Mesenchymal stem cell (in vitro differentiated cells and primary cell): ENCODE data around the gene PKD1L1.

ENCODE experiments used
- DNase-seq: peaks from one replicate; pipeline ENCODE4 v3.0.0-alpha.2; 2013
- H2AFZ ChIP-seq: one replicate; pipeline ENCODE4 v1.6.1; 2013; ENCODE audit warnings: low read depth, mild to moderate bottlenecking, control low read depth, inconsistent platforms, low read length, moderate library complexity
- H2AK5ac ChIP-seq: 2 replicates; pipeline ENCODE4 v1.6.1; 2013; ENCODE audit warnings: low read length, moderate library complexity, mild to moderate bottlenecking, inconsistent platforms; ENCODE audit not compliant: severe bottlenecking
- H2BK120ac ChIP-seq: one replicate; pipeline ENCODE4 v1.6.1; 2013; ENCODE audit warnings: low read depth, mild to moderate bottlenecking, inconsistent platforms, low read length, moderate library complexity
- H2BK12ac ChIP-seq, 2 experiments: one replicate each; pipeline ENCODE4 v1.6.1; 2013; ENCODE audit warnings: inconsistent platforms in 2 of 2, low read length in 2 of 2, mild to moderate bottlenecking in 2 of 2, moderate library complexity in 2 of 2, control low read depth in 1 of 2
- H2BK15ac ChIP-seq: one replicate; pipeline ENCODE4 v1.6.1; 2013; ENCODE audit warnings: mild to moderate bottlenecking, low read depth, inconsistent platforms; ENCODE audit not compliant: poor library complexity, severe bottlenecking
- H2BK5ac ChIP-seq: 2 replicates; pipeline ENCODE4 v1.6.1; 2013; ENCODE audit warnings: low read depth, mild to moderate bottlenecking, low read length, control low read depth, inconsistent platforms; ENCODE audit not compliant: poor library complexity, severe bottlenecking
- H3K14ac ChIP-seq, 2 experiments: one replicate each; pipeline ENCODE4 v1.6.1; 2013; ENCODE audit warnings: inconsistent platforms in 2 of 2, low read length in 2 of 2, control low read depth in 1 of 2, mild to moderate bottlenecking in 1 of 2, moderate library complexity in 1 of 2
- H3K18ac ChIP-seq, 2 experiments: one replicate each; pipeline ENCODE4 v1.6.1; 2013; ENCODE audit warnings: inconsistent platforms in 2 of 2, low read length in 2 of 2, control low read depth in 1 of 2, low read depth in 1 of 2, mild to moderate bottlenecking in 1 of 2
- H3K23ac ChIP-seq, 2 experiments: one replicate each; pipeline ENCODE4 v1.6.1; 2013; ENCODE audit warnings: inconsistent platforms in 2 of 2, low read length in 2 of 2, mild to moderate bottlenecking in 2 of 2, moderate library complexity in 2 of 2, control low read depth in 1 of 2
- H3K27ac ChIP-seq: 2 replicates; pipeline ENCODE4 v1.5.1; 2013; ENCODE audit warnings: mild to moderate bottlenecking, moderate library complexity, low read length, control low read depth, inconsistent platforms; ENCODE audit not compliant: poor library complexity, severe bottlenecking
- H3K27me3 ChIP-seq, 2 experiments: 2 replicates each; pipeline versions ENCODE4 v1.6.1 to v1.7.0; 2013; ENCODE audit warnings: low read length in 2 of 2, mild to moderate bottlenecking in 2 of 2, moderate library complexity in 2 of 2, control low read depth in 1 of 2, inconsistent platforms in 1 of 2; ENCODE audit not compliant: control insufficient read depth in 1 of 2, insufficient read depth in 1 of 2
- H3K36me3 ChIP-seq, 2 experiments: 2 replicates each; pipeline versions ENCODE4 v1.6.1 to v1.7.0; 2013; ENCODE audit warnings: low read length in 2 of 2, control low read depth in 1 of 2, inconsistent platforms in 1 of 2, low read depth in 1 of 2, mild to moderate bottlenecking in 1 of 2; ENCODE audit not compliant: insufficient read depth in 2 of 2, control insufficient read depth in 1 of 2
- H3K4ac ChIP-seq, 2 experiments: one replicate each; pipeline ENCODE4 v1.6.1; 2013; ENCODE audit warnings: inconsistent platforms in 2 of 2, low read length in 2 of 2, mild to moderate bottlenecking in 2 of 2, moderate library complexity in 2 of 2, control low read depth in 1 of 2, low read depth in 1 of 2
- H3K4me1 ChIP-seq: 2 replicates; pipeline ENCODE4 v1.6.1; 2013; ENCODE audit warnings: low read depth, low read length, control low read depth; ENCODE audit not compliant: control insufficient read depth, insufficient read depth
- H3K4me2 ChIP-seq: 2 replicates; pipeline ENCODE4 v1.6.1; 2013; ENCODE audit warnings: low read length, mild to moderate bottlenecking, inconsistent platforms; ENCODE audit not compliant: poor library complexity, severe bottlenecking
- H3K4me3 ChIP-seq, 2 experiments: 2 replicates each; pipeline versions ENCODE4 v1.5.1 to v1.7.0; 2013; ENCODE audit warnings: low read length in 2 of 2, mild to moderate bottlenecking in 2 of 2, control low read depth in 1 of 2, low read depth in 1 of 2; ENCODE audit not compliant: insufficient read depth in 1 of 2
- H3K79me1 ChIP-seq: replicated peaks from 2 replicates; pipeline ENCODE4 v1.6.1; 2013; ENCODE audit warnings: mild to moderate bottlenecking, control low read depth, low read length, inconsistent platforms; ENCODE audit not compliant: poor library complexity, severe bottlenecking
- H3K9ac ChIP-seq: 2 replicates; pipeline ENCODE4 v1.7.0; 2013; ENCODE audit warnings: mild to moderate bottlenecking, low read length, moderate library complexity
- H3K9me3 ChIP-seq: 2 replicates; pipeline ENCODE4 v1.7.0; 2013; ENCODE audit warnings: mild to moderate bottlenecking, low read length; ENCODE audit not compliant: control insufficient read depth
- H4K8ac ChIP-seq: one replicate; pipeline ENCODE4 v1.6.1; 2013; ENCODE audit warnings: inconsistent platforms, mild to moderate bottlenecking, low read length, moderate library complexity
- H4K91ac ChIP-seq: one replicate; pipeline ENCODE4 v1.6.1; 2013; ENCODE audit warnings: mild to moderate bottlenecking, low read length, inconsistent platforms
- WGBS: methylation state at CpG from one replicate; pipeline ENCODE4 v1.1.7; 2013; ENCODE audit warnings: mixed read lengths; 5-methylcytosine and 5-hydroxymethylcytosine counted together

The PKD1L1 gene

DNA sequence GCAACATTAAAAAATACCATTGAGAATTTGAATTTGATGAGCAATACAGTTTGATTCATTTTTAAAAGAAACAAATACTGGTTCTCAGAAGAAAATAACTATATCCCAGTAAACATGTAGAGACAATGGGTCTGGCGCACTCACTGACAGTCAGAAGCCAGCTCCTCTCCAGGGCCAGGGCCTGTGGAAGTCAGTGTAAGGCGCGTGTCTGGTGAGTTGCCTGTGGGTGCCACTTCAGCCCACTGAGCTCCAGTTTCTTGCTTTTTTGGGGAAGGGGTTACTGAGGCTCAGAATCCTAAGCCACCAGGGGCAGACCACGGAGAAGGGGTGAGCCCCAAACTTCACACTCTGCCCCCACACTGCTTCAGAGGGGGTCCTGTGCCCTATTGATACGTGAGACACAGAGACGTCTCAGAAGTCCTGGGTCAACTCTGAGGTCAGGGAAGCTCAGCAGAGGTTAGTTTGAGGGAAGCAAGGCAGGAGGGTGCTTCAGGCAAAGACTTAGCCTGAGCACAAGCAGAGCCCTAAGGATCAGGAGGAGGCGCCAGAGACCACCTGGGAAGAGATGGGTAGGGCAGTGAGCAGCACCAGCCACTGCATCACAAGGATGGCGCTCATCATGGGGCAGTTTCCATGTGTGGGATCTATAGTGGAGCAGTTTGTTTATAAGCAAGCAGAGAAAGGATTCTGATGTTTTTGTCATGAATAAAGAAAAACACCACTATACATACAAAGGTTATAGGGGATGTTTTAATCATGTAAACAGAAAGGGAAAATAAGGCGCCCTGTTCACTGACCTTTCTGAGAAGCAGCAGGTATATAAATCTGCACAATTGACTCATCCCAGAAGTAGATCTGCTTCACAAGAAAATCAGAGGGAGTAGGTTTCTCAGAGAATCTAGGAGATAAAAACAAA, 95.7 kb downstream of the PKD1L1 start:
- 81% methylated on average over 7 of the region's 9 CpGs for WGBS
- H4K91ac ChIP-seq, result no peak overlapping the region
- no peaks in the 10 kb centered on the region for H3K9me3 ChIP-seq

DNA sequence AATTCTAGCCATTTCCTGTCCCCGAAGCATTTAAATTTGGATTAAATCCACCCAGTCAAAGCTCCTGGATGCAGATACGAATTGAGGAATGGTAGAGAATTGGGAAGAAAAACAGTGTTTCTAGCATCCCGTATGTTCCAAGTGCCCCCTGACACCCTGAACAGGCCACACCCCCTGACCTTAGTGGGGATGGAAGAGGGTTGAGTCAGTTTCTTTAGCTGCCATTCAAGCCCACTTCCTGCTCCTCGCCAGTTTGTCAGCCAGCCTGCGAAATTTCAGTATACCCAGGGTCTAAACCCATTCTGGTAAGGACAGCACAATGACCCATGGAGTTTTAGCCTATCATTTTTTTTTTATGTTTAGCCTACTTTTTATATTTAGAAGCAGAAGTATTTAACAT, 101.1 kb downstream of the PKD1L1 start:
- H4K91ac ChIP-seq, result no peak overlapping the region
- H2AFZ ChIP-seq, result no peak overlapping the region
- H2BK15ac ChIP-seq, result no peak overlapping the region
- DNase-seq, result peak; percentile 16
- H3K4me1 ChIP-seq, result peaks cover 4% of the 10 kb centered on the region
- no peak overlapping the region for H2BK12ac ChIP-seq
- no peaks in the 10 kb centered on the region for H3K9me3 ChIP-seq
- peaks cover 4 to 14% of the 10 kb centered on the region in 2 experiments for H3K27me3 ChIP-seq
- H3K36me3 ChIP-seq, result no peaks in the 10 kb centered on the region
- no peak overlapping the region for H3K4me3 ChIP-seq
- H3K79me1 ChIP-seq, result no peaks in the 10 kb centered on the region
- no peak overlapping the region for H3K4ac ChIP-seq
- H3K18ac ChIP-seq, result peak overlapping the region in 1 of 2 experiments; percentile 18
- H3K9ac ChIP-seq, result no peak overlapping the region
- no peak overlapping the region for H3K27ac ChIP-seq
- no peak overlapping the region for H3K14ac ChIP-seq
- H4K8ac ChIP-seq, result no peak overlapping the region
- no peak overlapping the region for H3K23ac ChIP-seq
- WGBS, result 28% methylated on average over 4 of the region's 5 CpGs
- H2BK5ac ChIP-seq, result no peak overlapping the region
- H2AK5ac ChIP-seq, result no peak overlapping the region
- no peak overlapping the region for H3K4me2 ChIP-seq
- no peak overlapping the region for H2BK120ac ChIP-seq

More for the DNA sequence above, 95.7 kb downstream of the PKD1L1 start:
- no peak overlapping the region for H3K23ac ChIP-seq
- H3K27ac ChIP-seq, result no peak overlapping the region
- H2BK12ac ChIP-seq, result peak overlapping the region in 1 of 2 experiments; percentile 31
- no peak overlapping the region for H3K4me2 ChIP-seq
- H3K14ac ChIP-seq, result no peak overlapping the region
- DNase-seq, result no peak
- H3K36me3 ChIP-seq, result no peaks in the 10 kb centered on the region
- H3K18ac ChIP-seq, result peak overlapping the region in 1 of 2 experiments; percentile 75
- H2BK5ac ChIP-seq, result no peak overlapping the region
- no peak overlapping the region for H3K4ac ChIP-seq
- H2AK5ac ChIP-seq, result no peak overlapping the region
- H3K79me1 ChIP-seq, result no peaks in the 10 kb centered on the region
- no peaks in the 10 kb centered on the region for H3K4me1 ChIP-seq
- no peak overlapping the region for H2BK120ac ChIP-seq
- no peak overlapping the region for H2AFZ ChIP-seq
- peaks cover 3 to 7% of the 10 kb centered on the region in 2 experiments for H3K27me3 ChIP-seq
- no peak overlapping the region for H2BK15ac ChIP-seq
- no peak overlapping the region for H3K4me3 ChIP-seq
- H4K8ac ChIP-seq, result no peak overlapping the region
- no peak overlapping the region for H3K9ac ChIP-seq

DNA sequence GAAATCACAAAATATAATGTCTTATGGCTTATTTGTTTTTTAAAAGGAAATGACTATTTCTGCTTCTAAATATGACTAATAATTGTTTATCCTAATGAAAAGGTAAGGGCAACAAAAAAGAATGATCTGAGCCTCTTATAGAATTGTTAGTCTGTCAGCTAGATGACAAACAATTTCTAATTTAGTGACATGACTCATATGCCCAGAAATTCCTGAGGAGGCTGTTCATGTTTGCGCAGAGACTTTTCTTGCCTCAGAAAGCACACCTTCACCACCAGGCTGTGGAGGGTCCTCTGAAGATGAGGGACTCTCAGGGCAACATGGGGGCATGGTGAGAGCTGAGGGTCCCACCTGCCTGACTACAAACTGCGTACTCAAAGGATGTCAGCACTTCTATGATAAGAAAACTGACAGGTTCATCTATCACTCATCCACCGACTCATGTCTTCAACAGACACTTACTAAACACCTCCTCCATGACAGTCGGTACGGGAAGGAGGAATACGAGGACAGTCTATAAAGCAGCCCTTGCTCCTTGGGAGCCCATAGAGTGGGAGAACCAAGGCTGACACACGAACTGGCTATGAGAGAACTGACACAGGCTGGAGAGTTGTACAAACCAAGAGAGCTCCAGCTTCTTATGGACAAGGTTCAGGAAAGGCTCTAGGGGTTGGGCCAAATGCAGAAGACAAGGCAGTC, 102.0 kb downstream of the PKD1L1 start:
- H2AFZ ChIP-seq, result no peak overlapping the region
- peak overlapping the region; percentile 61 for H4K91ac ChIP-seq
- no peaks in the 10 kb centered on the region for H3K9me3 ChIP-seq
- H3K18ac ChIP-seq, result peak overlapping the region; percentile 44
- H3K4me2 ChIP-seq, result no peak overlapping the region
- peak overlapping the region; percentile 57 for H2AK5ac ChIP-seq
- peak overlapping the region in 1 of 2 experiments; percentile 67 for H3K23ac ChIP-seq
- no peak overlapping the region for H3K9ac ChIP-seq
- H2BK120ac ChIP-seq, result no peak overlapping the region
- peak overlapping the region; percentile 58 to 68 for H3K4ac ChIP-seq
- H2BK5ac ChIP-seq, result no peak overlapping the region
- H3K27me3 ChIP-seq, result peaks cover 4 to 21% of the 10 kb centered on the region in 2 experiments
- peaks cover 4% of the 10 kb centered on the region for H3K4me1 ChIP-seq
- H3K79me1 ChIP-seq, result no peaks in the 10 kb centered on the region
- no peak overlapping the region for H3K4me3 ChIP-seq
- H3K14ac ChIP-seq, result peak overlapping the region in 1 of 2 experiments; percentile 44
- 43% methylated on average over 7 of the region's 7 CpGs for WGBS
- DNase-seq, result peak; percentile 72
- H2BK15ac ChIP-seq, result no peak overlapping the region
- H3K27ac ChIP-seq, result no peak overlapping the region
- peak overlapping the region; percentile 23 to 49 for H2BK12ac ChIP-seq
- H3K36me3 ChIP-seq, result no peaks in the 10 kb centered on the region
- H4K8ac ChIP-seq, result peak overlapping the region; percentile 7

GRCh38 chr7:47844311-47844710, 104.0 kb downstream of the PKD1L1 start:
- peaks cover 4 to 31% of the 10 kb centered on the region in 2 experiments for H3K27me3 ChIP-seq
- no peak overlapping the region for H3K9ac ChIP-seq
- no peak overlapping the region for H4K91ac ChIP-seq
- no peak overlapping the region for H3K23ac ChIP-seq
- H3K14ac ChIP-seq, result no peak overlapping the region
- H2BK15ac ChIP-seq, result no peak overlapping the region
- no peak overlapping the region for H2BK12ac ChIP-seq
- no peak overlapping the region for H3K4me2 ChIP-seq
- H2AFZ ChIP-seq, result no peak overlapping the region
- no peak overlapping the region for H2BK120ac ChIP-seq
- peaks cover 4% of the 10 kb centered on the region for H3K4me1 ChIP-seq
- H3K79me1 ChIP-seq, result no peaks in the 10 kb centered on the region
- no peak overlapping the region for H3K18ac ChIP-seq
- H3K4ac ChIP-seq, result no peak overlapping the region
- H3K27ac ChIP-seq, result no peak overlapping the region
- H3K36me3 ChIP-seq, result no peaks in the 10 kb centered on the region
- no peak overlapping the region for H2AK5ac ChIP-seq
- no peak overlapping the region for H4K8ac ChIP-seq
- H3K9me3 ChIP-seq, result no peaks in the 10 kb centered on the region
- no peak overlapping the region for H2BK5ac ChIP-seq
- no peak overlapping the region for H3K4me3 ChIP-seq
- no peak for DNase-seq
